GM12864 (cell line): Measurements from ENCODE around the gene LMX1A.

Experiments
- DNase-seq: peaks from one replicate; pipeline ENCODE4 v3.0.0-alpha.2; 2011; ENCODE audit warnings: low read depth
- H3K4me3 ChIP-seq: 2 replicates; pipeline ENCODE4 v1.5.1; 2011; ENCODE audit warnings: mild to moderate bottlenecking, low read depth, low read length, control low read depth
- CTCF ChIP-seq: IDR thresholded peaks from 2 replicates; pipeline ENCODE4 v1.5.1; 2011; ENCODE audit warnings: low read depth, mild to moderate bottlenecking, moderate library complexity, low read length, control low read depth, inconsistent platforms; ENCODE audit errors: missing control alignments

The LMX1A gene

GRCh38 chr1:165353731-165354671 lies 2.5 kb downstream of the LMX1A start:
- no peak for DNase-seq
- TF ChIP-seq CTCF, result no peak
- no peak overlapping the region for H3K4me3 ChIP-seq

- TF ChIP-seq CTCF, result no peak
Observed at GRCh38 chr1:165352442-165353293, 3.8 kb downstream of the LMX1A start.

GRCh38 chr1:165351863-165352441 lies 4.6 kb downstream of the LMX1A start:
- no peak for TF ChIP-seq CTCF
- no peak for DNase-seq
- no peak overlapping the region for H3K4me3 ChIP-seq

More at GRCh38 chr1:165352442-165353293, 3.8 kb downstream of the LMX1A start:
- no peak for DNase-seq
- no peak overlapping the region for H3K4me3 ChIP-seq

- H3K4me3 ChIP-seq, result no peak overlapping the region
- TF ChIP-seq CTCF, result no peak
- DNase-seq, result no peak
Observed at GRCh38 chr1:165350840-165351239, 5.7 kb downstream of the LMX1A start.

GRCh38 chr1:165345502-165345901 lies 11.0 kb downstream of the LMX1A start:
- no peak for TF ChIP-seq CTCF
- no peak for DNase-seq

GRCh38 chr1:165344736-165345135 lies 11.8 kb downstream of the LMX1A start:
- no peak for TF ChIP-seq CTCF
- DNase-seq, result no peak
- H3K4me3 ChIP-seq, result no peak overlapping the region

More at GRCh38 chr1:165345502-165345901, 11.0 kb downstream of the LMX1A start:
- H3K4me3 ChIP-seq, result no peak overlapping the region
